HG03521 (cell line): ENCODE data around the gene IL6.

Experiments used
- ATAC-seq: cut with Tn5 transposase; IDR thresholded peaks from one replicate; pipeline ENCODE4 v1.9.1; 2021; ENCODE audit warnings: mild to moderate bottlenecking, moderate library complexity; ENCODE audit not compliant: unreplicated experiment

IL6 gene

DNA sequence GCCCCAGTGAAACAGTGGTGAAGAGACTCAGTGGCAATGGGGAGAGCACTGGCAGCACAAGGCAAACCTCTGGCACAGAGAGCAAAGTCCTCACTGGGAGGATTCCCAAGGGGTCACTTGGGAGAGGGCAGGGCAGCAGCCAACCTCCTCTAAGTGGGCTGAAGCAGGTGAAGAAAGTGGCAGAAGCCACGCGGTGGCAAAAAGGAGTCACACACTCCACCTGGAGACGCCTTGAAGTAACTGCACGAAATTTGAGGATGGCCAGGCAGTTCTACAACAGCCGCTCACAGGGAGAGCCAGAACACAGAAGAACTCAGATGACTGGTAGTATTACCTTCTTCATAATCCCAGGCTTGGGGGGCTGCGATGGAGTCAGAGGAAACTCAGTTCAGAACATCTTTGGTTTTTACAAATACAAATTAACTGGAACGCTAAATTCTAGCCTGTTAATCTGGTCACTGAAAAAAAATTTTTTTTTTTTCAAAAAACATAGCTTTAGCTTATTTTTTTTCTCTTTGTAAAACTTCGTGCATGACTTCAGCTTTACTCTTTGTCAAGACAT lies 574 bp upstream of the IL6 start:
- ATAC-seq, result peak; percentile 53

DNA sequence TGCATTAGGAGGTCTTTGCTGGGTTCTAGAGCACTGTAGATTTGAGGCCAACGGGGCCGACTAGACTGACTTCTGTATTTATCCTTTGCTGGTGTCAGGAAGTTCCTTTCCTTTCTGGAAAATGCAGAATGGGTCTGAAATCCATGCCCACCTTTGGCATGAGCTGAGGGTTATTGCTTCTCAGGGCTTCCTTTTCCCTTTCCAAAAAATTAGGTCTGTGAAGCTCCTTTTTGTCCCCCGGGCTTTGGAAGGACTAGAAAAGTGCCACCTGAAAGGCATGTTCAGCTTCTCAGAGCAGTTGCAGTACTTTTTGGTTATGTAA lies 675 bp downstream of the IL6 start:
- ATAC-seq, result no peak

DNA sequence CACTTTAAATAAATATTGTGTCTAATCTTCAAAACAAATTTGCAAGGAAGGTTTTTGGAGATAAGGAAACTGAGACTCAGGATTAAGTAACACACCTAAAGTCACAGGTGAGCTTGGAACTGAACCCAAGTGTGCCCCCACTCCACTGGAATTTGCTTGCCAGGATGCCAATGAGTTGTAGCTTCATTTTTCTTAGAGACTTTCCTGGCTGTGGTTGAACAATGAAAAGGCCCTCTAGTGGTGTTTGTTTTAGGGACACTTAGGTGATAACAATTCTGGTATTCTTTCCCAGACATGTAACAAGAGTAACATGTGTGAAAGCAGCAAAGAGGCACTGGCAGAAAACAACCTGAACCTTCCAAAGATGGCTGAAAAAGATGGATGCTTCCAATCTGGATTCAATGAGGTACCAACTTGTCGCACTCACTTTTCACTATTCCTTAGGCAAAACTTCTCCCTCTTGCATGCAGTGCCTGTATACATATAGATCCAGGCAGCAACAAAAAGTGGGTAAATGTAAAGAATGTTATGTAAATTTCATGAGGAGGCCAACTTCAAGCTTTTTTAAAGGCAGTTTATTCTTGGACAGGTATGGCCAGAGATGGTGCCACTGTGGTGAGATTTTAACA lies 1.5 kb downstream of the IL6 start:
- no peak for ATAC-seq

DNA sequence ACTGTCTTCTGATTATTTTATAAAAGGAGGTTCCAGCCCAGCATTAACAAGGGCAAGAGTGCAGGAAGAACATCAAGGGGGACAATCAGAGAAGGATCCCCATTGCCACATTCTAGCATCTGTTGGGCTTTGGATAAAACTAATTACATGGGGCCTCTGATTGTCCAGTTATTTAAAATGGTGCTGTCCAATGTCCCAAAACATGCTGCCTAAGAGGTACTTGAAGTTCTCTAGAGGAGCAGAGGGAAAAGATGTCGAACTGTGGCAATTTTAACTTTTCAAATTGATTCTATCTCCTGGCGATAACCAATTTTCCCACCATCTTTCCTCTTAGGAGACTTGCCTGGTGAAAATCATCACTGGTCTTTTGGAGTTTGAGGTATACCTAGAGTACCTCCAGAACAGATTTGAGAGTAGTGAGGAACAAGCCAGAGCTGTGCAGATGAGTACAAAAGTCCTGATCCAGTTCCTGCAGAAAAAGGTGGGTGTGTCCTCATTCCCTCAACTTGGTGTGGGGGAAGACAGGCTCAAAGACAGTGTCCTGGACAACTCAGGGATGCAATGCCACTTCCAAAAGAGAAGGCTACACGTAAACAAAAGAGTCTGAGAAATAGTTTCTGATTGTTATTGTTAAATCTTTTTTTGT lies 2.3 kb downstream of the IL6 start:
- no peak for ATAC-seq

DNA sequence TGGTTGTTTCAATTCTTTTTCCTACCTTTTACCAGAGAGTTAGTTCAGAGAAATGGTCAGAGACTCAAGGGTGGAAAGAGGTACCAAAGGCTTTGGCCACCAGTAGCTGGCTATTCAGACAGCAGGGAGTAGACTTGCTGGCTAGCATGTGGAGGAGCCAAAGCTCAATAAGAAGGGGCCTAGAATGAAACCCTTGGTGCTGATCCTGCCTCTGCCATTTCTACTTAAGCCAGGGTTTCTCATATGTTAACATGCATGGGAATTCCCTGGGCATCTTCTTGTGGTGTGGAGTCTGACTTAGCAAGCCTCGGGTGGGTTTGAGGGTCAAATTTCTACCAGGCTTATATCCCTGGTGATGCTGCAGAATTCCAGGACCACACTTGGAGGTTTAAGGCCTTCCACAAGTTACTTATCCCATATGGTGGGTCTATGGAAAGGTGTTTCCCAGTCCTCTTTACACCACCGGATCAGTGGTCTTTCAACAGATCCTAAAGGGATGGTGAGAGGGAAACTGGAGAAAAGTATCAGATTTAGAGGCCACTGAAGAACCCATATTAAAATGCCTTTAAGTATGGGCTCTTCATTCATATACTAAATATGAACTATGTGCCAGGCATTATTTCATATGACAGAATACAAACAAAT lies 3.2 kb downstream of the IL6 start:
- ATAC-seq, result no peak

DNA sequence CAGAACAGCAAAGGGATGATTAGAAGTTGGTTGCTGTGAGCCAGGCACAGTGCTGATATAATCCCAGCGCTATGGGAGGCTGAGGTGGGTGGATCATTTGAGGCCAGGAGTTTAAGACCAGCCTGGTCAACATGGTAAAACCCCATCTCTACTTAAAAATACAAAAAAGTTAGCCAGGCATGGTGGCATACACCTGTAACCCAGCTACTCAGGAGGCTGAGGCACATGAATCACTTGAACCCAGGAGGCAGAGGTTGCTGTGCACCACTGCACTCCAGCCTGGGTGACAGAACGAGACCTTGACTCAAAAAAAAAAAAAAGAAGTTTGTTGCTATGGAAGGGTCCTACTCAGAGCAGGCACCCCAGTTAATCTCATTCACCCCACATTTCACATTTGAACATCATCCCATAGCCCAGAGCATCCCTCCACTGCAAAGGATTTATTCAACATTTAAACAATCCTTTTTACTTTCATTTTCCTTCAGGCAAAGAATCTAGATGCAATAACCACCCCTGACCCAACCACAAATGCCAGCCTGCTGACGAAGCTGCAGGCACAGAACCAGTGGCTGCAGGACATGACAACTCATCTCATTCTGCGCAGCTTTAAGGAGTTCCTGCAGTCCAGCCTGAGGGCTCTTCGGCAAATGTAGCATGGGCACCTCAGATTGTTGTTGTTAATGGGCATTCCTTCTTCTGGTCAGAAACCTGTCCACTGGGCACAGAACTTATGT lies 4.1 kb downstream of the IL6 start:
- ATAC-seq, result no peak

DNA sequence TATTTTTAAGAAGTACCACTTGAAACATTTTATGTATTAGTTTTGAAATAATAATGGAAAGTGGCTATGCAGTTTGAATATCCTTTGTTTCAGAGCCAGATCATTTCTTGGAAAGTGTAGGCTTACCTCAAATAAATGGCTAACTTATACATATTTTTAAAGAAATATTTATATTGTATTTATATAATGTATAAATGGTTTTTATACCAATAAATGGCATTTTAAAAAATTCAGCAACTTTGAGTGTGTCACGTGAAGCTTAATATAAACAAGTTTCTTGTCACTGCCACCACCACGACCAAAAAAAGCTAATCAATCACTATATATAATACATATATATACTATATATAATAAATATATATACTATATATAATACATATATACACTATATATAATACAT lies 4.8 kb downstream of the IL6 start:
- ATAC-seq, result no peak

DNA sequence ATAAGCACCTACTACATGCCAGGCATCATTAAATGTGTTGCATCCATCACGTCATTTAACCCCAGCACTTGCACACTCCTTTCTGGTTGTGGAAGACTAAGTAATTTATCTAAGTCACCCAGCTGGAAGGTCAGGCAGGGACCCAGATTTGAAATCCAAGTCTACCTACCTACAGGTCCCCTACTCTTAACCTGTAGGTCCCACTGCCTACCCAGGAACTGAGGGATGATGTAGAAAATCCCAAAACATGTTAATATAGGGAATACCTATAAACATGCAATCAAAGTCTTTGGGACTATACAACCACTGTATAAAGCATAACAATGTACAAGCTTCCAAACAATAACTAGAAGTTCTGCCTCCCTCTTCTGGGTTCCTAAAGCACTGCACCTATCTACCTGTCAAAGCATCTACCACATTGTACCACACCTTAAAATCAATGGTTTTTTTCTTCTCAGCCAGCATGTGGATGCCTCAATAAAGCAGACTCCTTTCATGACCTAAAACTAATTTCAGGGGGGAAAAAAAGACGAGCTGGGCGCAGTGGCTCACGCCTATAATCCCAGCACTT lies 5.6 kb downstream of the IL6 start:
- ATAC-seq, result no peak

DNA sequence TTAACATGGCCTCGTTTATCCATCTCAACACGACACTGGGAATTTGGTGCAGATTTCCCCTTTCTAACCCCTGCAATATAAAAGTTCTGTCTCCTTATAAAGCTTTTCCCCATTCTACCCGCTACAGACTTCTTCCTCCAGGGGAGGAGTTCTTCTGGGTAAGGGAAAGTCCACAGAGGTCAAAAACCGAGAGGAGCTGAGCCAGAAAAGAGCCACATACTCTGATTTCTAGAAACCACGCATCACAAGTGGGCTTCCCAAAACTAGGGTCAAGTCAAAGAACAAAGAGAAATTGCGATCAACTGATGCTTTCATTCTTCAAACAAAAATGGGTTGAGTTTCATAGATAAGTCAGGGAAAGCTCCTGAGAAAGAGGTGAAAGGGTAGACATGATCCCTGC lies 6.8 kb downstream of the IL6 start:
- no peak for ATAC-seq

DNA sequence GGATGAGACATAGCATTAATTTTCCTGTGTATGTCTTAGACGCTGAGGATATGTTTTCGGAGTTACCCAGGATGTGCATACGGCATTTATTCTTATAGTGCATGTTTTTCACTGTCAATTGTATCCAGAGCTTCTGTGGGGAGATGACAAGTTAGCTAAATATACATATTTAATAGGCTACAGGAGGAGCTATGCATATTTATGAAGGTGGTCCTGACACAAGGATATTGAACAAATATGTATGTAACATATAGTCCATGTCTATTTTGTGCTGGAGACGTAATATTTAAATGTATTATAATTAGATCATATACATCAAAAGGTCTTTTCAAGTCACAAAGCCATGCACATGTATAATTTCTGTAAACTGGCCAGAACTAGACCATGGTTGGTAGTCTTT lies 16.0 kb downstream of the IL6 start:
- ATAC-seq, result no peak

DNA sequence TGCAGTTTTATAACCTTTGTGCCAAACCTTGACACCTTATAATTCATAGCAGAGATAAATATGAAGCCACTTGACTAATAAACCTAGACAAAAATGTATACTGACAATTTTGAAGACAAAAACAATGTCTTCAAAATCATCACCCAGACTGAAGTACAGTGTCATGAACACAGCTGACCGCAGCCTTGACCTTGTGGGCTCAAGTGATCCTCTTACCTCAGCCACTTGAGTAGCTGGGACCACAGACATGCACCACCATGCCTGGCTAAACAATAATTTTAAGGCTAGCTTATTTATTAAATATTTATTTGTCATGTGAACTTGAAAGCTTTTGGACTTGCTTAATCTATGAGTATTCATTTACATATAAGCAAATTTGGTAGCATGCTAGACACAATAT lies 24.3 kb downstream of the IL6 start:
- no peak for ATAC-seq

DNA sequence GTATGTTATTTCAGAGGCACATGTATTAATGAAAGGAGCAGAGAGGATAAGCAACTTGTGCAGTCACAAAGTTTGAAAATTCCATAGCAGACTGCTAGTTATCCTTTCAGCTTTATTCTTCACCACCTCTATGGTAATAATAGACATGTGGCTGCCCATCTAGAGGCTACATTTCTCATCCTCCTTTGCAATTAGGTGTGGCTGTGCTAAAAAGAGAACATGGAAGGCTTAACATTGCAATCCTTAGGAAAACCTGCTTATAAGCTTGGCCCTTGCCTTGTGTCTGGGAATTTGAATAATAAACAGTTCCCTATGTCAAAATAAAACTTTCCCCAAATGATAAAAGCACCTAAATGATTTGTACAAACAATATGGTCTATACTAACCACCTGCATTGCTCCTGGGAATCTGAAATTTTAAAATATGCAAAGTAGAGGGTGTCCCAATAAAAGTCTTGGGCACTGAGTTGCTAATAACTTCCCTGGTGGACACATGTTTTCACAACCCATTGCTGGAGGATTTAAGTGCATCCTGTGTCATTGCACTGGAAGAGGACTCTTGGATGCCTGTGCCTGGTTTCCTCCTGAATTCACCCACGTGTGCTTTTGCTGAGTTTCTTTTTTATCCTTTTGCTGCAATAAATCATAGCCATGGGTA lies 30.5 kb downstream of the IL6 start:
- ATAC-seq, result no peak

DNA sequence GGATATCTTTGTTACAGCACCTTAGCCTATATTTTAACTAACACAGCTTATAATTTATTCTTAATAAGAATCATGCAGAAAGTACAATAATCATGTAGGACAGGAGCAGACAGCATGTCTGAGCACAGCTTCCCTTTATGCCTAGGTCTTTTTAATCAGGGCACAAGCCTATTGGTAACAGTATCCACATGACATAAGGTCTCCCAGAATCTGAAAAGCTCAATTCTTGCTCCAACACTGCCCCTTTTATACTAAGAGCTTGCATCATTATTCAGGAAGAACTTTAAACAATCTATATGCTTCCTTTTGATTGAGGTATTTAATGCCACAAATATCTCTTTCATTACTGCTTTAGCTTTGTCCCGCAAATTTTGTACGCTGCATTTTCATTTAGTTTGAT lies 31.6 kb downstream of the IL6 start:
- no peak for ATAC-seq

DNA sequence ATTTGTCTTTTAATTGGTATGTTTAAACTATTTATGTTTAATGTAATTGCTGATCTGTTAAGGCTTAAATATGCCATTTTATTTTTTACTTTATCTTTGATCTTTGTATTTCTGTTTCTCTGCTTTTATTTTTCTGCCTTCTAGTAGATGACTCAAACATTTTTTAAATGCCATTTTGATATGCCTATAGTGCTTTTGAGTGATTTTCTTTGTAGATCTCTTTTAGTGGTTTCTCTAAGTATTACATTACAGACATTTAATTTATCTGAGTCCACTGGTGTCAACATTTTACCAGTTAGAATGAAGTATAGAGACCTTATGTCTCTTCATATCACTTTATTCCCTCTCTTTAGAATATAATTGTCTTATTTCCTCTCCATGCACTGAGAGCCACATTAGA lies 32.7 kb downstream of the IL6 start:
- ATAC-seq, result no peak

DNA sequence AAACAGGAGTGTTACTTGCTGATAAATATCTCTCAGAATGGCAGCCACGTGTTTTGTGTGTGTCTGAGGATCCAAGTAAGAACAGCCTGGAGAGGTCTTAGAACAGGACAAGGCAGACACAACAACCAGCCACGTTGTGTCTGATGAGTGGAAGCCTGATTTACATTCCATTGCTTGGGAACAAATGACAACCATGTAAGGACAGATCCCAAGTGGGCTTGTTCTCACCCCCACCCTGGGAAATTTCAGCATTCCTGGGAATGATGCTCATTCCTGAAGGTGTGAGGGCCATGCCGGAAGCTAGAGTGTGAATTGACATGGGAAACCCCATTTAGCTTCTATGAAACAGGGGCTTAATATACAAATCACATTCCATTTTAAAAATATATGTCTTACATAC lies 35.9 kb downstream of the IL6 start:
- ATAC-seq, result no peak

DNA sequence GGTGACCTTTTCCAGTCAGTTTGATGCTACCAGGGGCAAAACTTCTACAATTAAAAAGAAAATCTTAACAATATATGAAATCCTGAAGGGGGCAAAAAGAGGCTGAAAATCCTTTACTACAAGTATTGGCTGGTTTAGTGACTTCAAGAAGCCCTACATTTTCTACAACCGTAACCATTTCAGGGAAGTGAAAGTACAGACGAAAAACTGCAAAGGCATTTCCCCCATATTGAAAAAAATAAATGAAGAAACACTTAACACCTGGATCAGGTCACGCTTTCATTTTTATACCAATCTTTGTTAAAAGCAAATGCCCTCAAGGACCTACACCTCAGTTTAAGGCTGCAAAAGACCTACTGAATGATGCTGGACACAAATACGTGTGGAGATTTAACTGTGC lies 38.6 kb downstream of the IL6 start:
- peak; percentile 84 for ATAC-seq

DNA sequence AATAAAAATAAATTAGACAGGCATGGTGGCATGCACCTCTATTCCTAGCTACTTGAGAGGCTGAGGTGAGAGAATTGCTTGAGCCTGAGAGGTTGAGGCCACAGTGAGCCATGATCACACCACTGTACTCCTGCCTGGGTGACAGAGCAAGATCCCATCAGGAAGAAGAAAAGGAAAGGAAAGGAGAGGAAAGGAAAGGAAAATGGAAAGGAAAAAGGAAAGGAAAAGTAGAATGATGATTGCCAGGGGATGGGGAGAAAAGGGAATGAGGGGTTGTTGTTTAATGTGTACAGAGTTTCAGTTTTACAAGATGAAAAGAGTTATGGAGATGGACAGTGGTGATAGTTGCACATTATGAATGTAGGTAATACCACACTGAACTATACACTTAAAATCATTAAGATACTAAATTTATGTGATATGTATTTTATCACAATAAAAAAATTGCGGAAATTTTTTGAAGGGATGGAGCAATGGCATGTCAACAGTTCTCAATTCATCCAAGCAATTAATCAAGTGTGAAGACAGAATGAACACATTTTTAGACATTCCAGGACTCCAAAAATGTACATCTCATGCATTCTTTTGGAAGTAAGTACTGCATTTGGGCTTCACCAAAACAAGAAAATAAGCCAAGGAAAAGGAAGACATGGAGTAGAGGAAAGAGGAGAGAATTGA lies 44.3 kb downstream of the IL6 start:
- ATAC-seq, result no peak

DNA sequence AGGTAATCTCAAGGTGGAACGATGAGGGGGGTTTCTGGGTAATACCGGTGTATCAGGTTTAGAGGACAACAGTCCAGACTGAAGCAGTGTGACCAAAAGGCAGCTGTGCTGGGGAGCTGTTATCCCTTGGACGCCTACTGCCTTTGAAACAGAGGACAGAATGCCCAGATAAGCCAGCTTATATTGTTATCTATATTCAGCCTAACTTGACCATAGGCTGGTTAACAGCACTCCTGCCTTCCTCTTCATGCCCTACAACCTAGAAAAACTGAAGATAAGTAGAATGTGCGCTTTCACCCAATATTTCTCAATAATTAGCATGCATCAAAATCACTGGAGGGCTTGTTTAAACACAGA lies 44.9 kb downstream of the IL6 start:
- no peak for ATAC-seq

DNA sequence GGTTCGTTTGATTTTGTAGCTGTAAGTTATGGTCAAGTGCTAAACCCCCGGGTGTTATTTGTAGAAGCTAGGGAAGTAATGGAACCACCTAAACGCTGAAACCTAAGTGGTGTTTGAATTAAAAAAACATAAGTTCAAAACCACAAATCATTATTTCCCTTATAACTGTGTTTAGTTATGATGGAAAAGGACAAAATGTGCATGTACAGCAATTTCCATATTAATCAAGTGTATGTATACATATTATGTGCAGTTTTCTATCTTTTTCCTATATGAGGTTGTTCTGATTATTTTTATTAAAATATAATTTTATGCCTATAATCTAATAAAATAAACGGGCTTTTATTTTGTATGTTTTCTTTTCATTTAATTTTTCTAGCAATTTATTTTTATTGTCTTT lies 45.9 kb downstream of the IL6 start:
- ATAC-seq, result no peak

DNA sequence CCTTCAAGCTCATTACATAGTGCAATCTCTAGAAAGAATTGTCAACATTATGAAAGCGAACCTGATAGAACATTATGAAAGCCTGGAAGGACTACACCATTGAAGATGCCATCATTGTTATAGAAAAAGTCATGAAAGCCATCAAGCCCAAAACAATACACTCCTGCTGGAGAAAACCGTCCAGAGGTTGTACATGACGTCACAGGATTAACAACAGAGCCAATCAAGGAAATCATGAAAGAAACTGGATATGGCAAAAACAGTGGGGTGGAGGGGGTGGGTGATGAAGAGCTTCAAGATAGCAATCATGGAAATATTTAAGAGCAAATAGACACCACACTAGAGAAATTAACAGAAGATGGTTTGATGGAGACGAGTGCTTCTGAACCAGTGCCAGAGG lies 50.0 kb downstream of the IL6 start:
- ATAC-seq, result no peak
